Fibroblast of pulmonary artery (primary cell): ENCODE data around the gene TUNAR.

Experiments
- DNase-seq: peaks from one replicate; pipeline ENCODE4 v3.0.0-alpha.2; 2010; ENCODE audit warnings: low read depth
- H3K4me3 ChIP-seq: replicated peaks from 2 replicates; pipeline ENCODE4 v1.5.1; 2011; ENCODE audit warnings: low read depth, mild to moderate bottlenecking, control low read depth, low read length, moderate library complexity
- TF ChIP-seq, protein P1 (sequence below): IDR thresholded peaks from 2 replicates; pipeline ENCODE4 v1.5.1; 2011; ENCODE audit warnings: mild to moderate bottlenecking, control low read depth, low read length, inconsistent platforms; ENCODE audit errors: missing control alignments

TUNAR gene

DNA sequence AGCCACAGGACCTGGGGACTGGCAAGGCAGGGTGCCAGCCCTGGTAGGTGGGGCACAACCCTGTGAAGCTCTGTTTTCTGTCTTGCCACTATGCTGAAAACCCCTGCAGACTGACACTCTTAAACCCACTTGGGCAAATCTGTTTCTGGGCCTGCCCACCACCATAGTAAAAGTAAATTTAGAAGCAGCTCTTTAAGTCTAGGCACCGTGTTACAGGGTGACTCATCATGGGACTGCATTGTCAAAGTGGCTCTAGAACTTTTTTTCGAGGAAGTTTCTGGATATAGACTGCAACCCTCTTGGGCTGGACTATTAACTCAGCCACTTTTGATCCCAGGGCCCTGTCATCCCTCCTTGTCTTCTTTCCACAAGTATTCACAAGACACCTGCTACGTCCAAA is 7.7 kb downstream of the TUNAR start:
- TF ChIP-seq, protein P1, sequence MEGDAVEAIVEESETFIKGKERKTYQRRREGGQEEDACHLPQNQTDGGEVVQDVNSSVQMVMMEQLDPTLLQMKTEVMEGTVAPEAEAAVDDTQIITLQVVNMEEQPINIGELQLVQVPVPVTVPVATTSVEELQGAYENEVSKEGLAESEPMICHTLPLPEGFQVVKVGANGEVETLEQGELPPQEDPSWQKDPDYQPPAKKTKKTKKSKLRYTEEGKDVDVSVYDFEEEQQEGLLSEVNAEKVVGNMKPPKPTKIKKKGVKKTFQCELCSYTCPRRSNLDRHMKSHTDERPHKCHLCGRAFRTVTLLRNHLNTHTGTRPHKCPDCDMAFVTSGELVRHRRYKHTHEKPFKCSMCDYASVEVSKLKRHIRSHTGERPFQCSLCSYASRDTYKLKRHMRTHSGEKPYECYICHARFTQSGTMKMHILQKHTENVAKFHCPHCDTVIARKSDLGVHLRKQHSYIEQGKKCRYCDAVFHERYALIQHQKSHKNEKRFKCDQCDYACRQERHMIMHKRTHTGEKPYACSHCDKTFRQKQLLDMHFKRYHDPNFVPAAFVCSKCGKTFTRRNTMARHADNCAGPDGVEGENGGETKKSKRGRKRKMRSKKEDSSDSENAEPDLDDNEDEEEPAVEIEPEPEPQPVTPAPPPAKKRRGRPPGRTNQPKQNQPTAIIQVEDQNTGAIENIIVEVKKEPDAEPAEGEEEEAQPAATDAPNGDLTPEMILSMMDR: no peak
- no peak for DNase-seq
- no peak overlapping the region for H3K4me3 ChIP-seq

- DNase-seq: no peak
- H3K4me3 ChIP-seq: no peak overlapping the region
- TF ChIP-seq, protein P1: no peak
These were observed 8.6 kb downstream of the TUNAR start for GRCh38 chr14:95885278-95885677.

DNA sequence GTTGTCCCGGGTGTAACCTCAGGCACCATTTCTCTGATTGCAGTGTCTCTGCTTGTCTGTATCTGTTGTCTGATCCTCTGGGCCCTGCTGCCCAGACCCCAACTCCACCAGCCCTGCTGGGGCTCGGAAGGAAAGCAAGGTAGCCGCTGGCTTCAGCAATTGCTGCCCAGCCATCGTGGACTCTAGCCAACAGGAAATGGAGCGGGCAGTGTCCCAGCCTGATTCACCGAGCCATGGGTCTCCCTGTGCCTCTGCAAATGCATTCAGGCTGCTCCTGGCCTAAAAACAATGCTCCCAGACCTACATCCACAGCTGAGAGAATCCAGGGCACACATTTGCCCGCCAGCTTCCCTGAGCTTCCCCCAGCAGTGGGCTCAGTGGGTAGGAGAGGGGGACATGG is 9.2 kb downstream of the TUNAR start:
- DNase-seq: no peak
- H3K4me3 ChIP-seq: no peak overlapping the region
- TF ChIP-seq, protein P1: no peak

- no peak for DNase-seq
- H3K4me3 ChIP-seq: no peak overlapping the region
- TF ChIP-seq, protein P1: no peak
These were observed 9.9 kb downstream of the TUNAR start for GRCh38 chr14:95886366-95887056.

DNA sequence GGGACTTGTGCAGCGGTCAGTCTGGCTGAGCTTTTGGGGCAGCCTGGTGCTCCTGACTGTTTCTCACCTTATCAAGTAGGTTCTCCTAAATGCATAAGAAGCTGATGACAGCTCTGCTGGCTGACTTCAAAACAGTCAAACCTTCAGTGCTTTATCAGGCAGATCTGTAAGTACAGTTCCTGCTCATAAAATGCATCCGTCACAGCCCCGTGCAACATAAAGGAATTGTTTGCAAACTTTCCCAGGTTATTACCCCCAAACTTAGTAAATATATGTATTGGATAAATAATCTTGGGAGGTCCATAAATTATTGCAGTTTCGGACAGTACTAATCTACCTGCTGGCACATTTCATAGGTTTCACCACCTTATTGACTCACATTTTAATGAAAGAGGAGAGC is 10.7 kb downstream of the TUNAR start:
- TF ChIP-seq, protein P1: no peak
- DNase-seq: no peak
- H3K4me3 ChIP-seq: no peak overlapping the region

GRCh38 chr14:95889236-95889979 is 12.8 kb downstream of the TUNAR start:
- no peak overlapping the region for H3K4me3 ChIP-seq
- DNase-seq: no peak
- TF ChIP-seq, protein P1: no peak
